Islet precursor cell (in vitro differentiated cells): ENCODE measurements around the gene IFI44L.

Experiments used
- DNase-seq: peaks from one replicate; pipeline ENCODE4 v3.0.0-alpha.2; 2018

IFI44L gene

GRCh38 chr1:78619803-78620579 lies at the start of gene IFI44L:
IFI44L (plus strand) TSS chr1:78620448; CDS start chr1:78627916, 7,468 bp downstream.
- no peak for DNase-seq

GRCh38 chr1:78570539-78570938 lies 49.7 kb upstream of the IFI44L start:
- DNase-seq = no peak

GRCh38 chr1:78577257-78578100 lies 42.8 kb upstream of the IFI44L start:
- no peak for DNase-seq

GRCh38 chr1:78586572-78586971 lies 33.7 kb upstream of the IFI44L start:
- no peak for DNase-seq

GRCh38 chr1:78587211-78587610 lies 33.0 kb upstream of the IFI44L start:
- DNase-seq = no peak

- no peak for DNase-seq
Measured at GRCh38 chr1:78591971-78592370, 28.3 kb upstream of the IFI44L start.

GRCh38 chr1:78599294-78599693 lies 21.0 kb upstream of the IFI44L start:
- no peak for DNase-seq

- no peak for DNase-seq
Measured at GRCh38 chr1:78601068-78601467, 19.2 kb upstream of the IFI44L start.

GRCh38 chr1:78603206-78603605 lies 17.0 kb upstream of the IFI44L start:
- DNase-seq = no peak

- no peak for DNase-seq
Measured at GRCh38 chr1:78604643-78605042, 15.6 kb upstream of the IFI44L start.

GRCh38 chr1:78606274-78606673 lies 14.0 kb upstream of the IFI44L start:
- DNase-seq = no peak

GRCh38 chr1:78607334-78607927 lies 12.8 kb upstream of the IFI44L start:
- DNase-seq = no peak

GRCh38 chr1:78607944-78608343 lies 12.3 kb upstream of the IFI44L start:
- no peak for DNase-seq

GRCh38 chr1:78617615-78618026 lies 2.6 kb upstream of the IFI44L start:
- peak; percentile 81 for DNase-seq

GRCh38 chr1:78619032-78619431 lies 1.2 kb upstream of the IFI44L start:
- no peak for DNase-seq

GRCh38 chr1:78619446-78619802 lies 824 bp upstream of the IFI44L start:
- DNase-seq = no peak

- no peak for DNase-seq
Measured at GRCh38 chr1:78620666-78621065, 418 bp downstream of the IFI44L start.

GRCh38 chr1:78622548-78622947 lies 2.3 kb downstream of the IFI44L start:
- DNase-seq = no peak

GRCh38 chr1:78624035-78624434 lies 3.8 kb downstream of the IFI44L start:
- no peak for DNase-seq

GRCh38 chr1:78627321-78627720 lies 7.1 kb downstream of the IFI44L start:
- DNase-seq = no peak

GRCh38 chr1:78630600-78630999 lies 10.4 kb downstream of the IFI44L start:
- no peak for DNase-seq

GRCh38 chr1:78633209-78633608 lies 13.0 kb downstream of the IFI44L start:
- no peak for DNase-seq

GRCh38 chr1:78640462-78640861 lies 20.2 kb downstream of the IFI44L start:
- DNase-seq = no peak

GRCh38 chr1:78641558-78641957 lies 21.3 kb downstream of the IFI44L start:
- no peak for DNase-seq
